ENCODE results near the gene VPS4B.

VPS4B gene

GRCh38 chr18:63433334-63433866, 11.1 kb upstream of the VPS4B start:
- H3K4me1 ChIP-seq (ENCODE audit: control extremely low read depth in 1 of 4, control insufficient read depth in 4 of 4, insufficient read depth in 4 of 4, low read length in 3 of 4), result no peaks in the 10 kb centered on the region
- WGBS (ENCODE audit: insufficient coverage), result 90% methylated on average over 2 of the region's 4 CpGs
- H3K9me3 ChIP-seq (ENCODE audit: control extremely low read depth in 1 of 5, control insufficient read depth in 4 of 5, insufficient read depth in 2 of 5, low read depth in 1 of 5, low read length in 4 of 5), result no peaks in the 10 kb centered on the region
- H3K4me3 ChIP-seq (ENCODE audit: control insufficient read depth in 1 of 7, extremely low read depth in 1 of 7, insufficient read depth in 4 of 7, low read depth in 2 of 7, low read length in 6 of 7), result no peak overlapping the region
- DNase-seq, result no peak
- peaks cover 0 to 3% (median 0%) of the 10 kb centered on the region in 5 experiments for H3K27me3 ChIP-seq (replicated peaks in 2 of 5; ENCODE audit: control insufficient read depth in 4 of 5, insufficient read depth in 5 of 5, low read length in 4 of 5)
- ChIA-PET CTCF (interaction anchor here (1.2 kb wide), 1 partner anchor 68 kb away, joined by 3 read pairs; no protein-coding TSS in a partner anchor), POLR2A (interaction anchor here (1.0 kb wide), 1 partner anchor 66 kb away, joined by 3 read pairs; no protein-coding TSS in a partner anchor)
- H3K27ac ChIP-seq (ENCODE audit: insufficient read depth in 1 of 2, low read depth in 1 of 2, low read length in 2 of 2, poor library complexity in 1 of 2, severe bottlenecking in 2 of 2), result no peak overlapping the region
- no peaks in the 10 kb centered on the region for H3K36me3 ChIP-seq (ENCODE audit: control insufficient read depth in 4 of 4, insufficient read depth in 4 of 4, low read length in 3 of 4)

- CTCF ChIA-PET, result interaction anchor here (1.2 to 1.3 kb wide), 2 partner anchors 8 to 92 kb away, joined by 3 to 4 read pairs; no protein-coding TSS in a partner anchor
- WGBS (ENCODE audit: insufficient coverage), result no CpG with 5 or more reads among the region's 1 CpG
- H3K4me3 ChIP-seq (ENCODE audit: control insufficient read depth in 1 of 7, extremely low read depth in 1 of 7, insufficient read depth in 4 of 7, low read depth in 2 of 7, low read length in 6 of 7), result no peak overlapping the region
- POLR2A ChIA-PET, result no interaction called here
- peaks cover 0 to 3% (median 0%) of the 10 kb centered on the region in 5 experiments for H3K27me3 ChIP-seq (replicated peaks in 2 of 5; ENCODE audit: control insufficient read depth in 4 of 5, insufficient read depth in 5 of 5, low read length in 4 of 5)
- H3K27ac ChIP-seq (ENCODE audit: insufficient read depth in 1 of 2, low read depth in 1 of 2, low read length in 2 of 2, poor library complexity in 1 of 2, severe bottlenecking in 2 of 2), result no peak overlapping the region
- H3K4me1 ChIP-seq (ENCODE audit: control extremely low read depth in 1 of 4, control insufficient read depth in 4 of 4, insufficient read depth in 4 of 4, low read length in 3 of 4), result no peaks in the 10 kb centered on the region
- no peaks in the 10 kb centered on the region for H3K9me3 ChIP-seq (ENCODE audit: control extremely low read depth in 1 of 5, control insufficient read depth in 4 of 5, insufficient read depth in 2 of 5, low read depth in 1 of 5, low read length in 4 of 5)
- DNase-seq, result no peak
- no peaks in the 10 kb centered on the region for H3K36me3 ChIP-seq (ENCODE audit: control insufficient read depth in 4 of 4, insufficient read depth in 4 of 4, low read length in 3 of 4)
These were observed 8.9 kb upstream of the VPS4B start for GRCh38 chr18:63431180-63431579.

- WGBS (ENCODE audit: insufficient coverage), result 87% methylated on average over 2 of the region's 2 CpGs
- no peak for DNase-seq
- ChIA-PET CTCF (interaction anchor here (1.3 kb wide), 1 partner anchor 9 kb away, joined by 4 read pairs; no protein-coding TSS in a partner anchor), POLR2A (no interaction called here)
- Histone ChIP-seq H3K9me3 (ENCODE audit: control extremely low read depth in 1 of 5, control insufficient read depth in 4 of 5, insufficient read depth in 2 of 5, low read depth in 1 of 5, low read length in 4 of 5) (no peaks in the 10 kb centered on the region), H3K4me3 (ENCODE audit: control insufficient read depth in 1 of 7, extremely low read depth in 1 of 7, insufficient read depth in 4 of 7, low read depth in 2 of 7, low read length in 6 of 7) (no peak overlapping the region), H3K27ac (ENCODE audit: insufficient read depth in 1 of 2, low read depth in 1 of 2, low read length in 2 of 2, poor library complexity in 1 of 2, severe bottlenecking in 2 of 2) (no peak overlapping the region), H3K36me3 (ENCODE audit: control insufficient read depth in 4 of 4, insufficient read depth in 4 of 4, low read length in 3 of 4) (no peaks in the 10 kb centered on the region), H3K27me3 (replicated peaks in 2 of 5; ENCODE audit: control insufficient read depth in 4 of 5, insufficient read depth in 5 of 5, low read length in 4 of 5) (peaks cover 0 to 3% (median 0%) of the 10 kb centered on the region in 5 experiments), H3K4me1 (ENCODE audit: control extremely low read depth in 1 of 4, control insufficient read depth in 4 of 4, insufficient read depth in 4 of 4, low read length in 3 of 4) (no peaks in the 10 kb centered on the region)
These were observed 8.2 kb upstream of the VPS4B start for GRCh38 chr18:63430526-63430925.

GRCh38 chr18:63427558-63427957, 5.3 kb upstream of the VPS4B start:
- H3K27me3 ChIP-seq (replicated peaks in 2 of 5; ENCODE audit: control insufficient read depth in 4 of 5, insufficient read depth in 5 of 5, low read length in 4 of 5), result peaks cover 0 to 3% (median 0%) of the 10 kb centered on the region in 5 experiments
- H3K4me1 ChIP-seq (ENCODE audit: control extremely low read depth in 1 of 4, control insufficient read depth in 4 of 4, insufficient read depth in 4 of 4, low read length in 3 of 4), result peaks cover 3 to 9% (median 7%) of the 10 kb centered on the region in 4 experiments
- ChIA-PET CTCF (interaction anchor here (1.1 to 8.4 kb wide), 2 partner anchors 11 kb away, joined by 4 to 54 read pairs; no protein-coding TSS in a partner anchor), POLR2A (interaction anchor here (1.0 kb wide), 1 partner anchor 62 kb away, joined by 3 read pairs; no protein-coding TSS in a partner anchor)
- no peak overlapping the region for H3K4me3 ChIP-seq (ENCODE audit: control insufficient read depth in 1 of 7, extremely low read depth in 1 of 7, insufficient read depth in 4 of 7, low read depth in 2 of 7, low read length in 6 of 7)
- H3K27ac ChIP-seq (ENCODE audit: insufficient read depth in 1 of 2, low read depth in 1 of 2, low read length in 2 of 2, poor library complexity in 1 of 2, severe bottlenecking in 2 of 2), result no peak overlapping the region
- no peaks in the 10 kb centered on the region for H3K9me3 ChIP-seq (ENCODE audit: control extremely low read depth in 1 of 5, control insufficient read depth in 4 of 5, insufficient read depth in 2 of 5, low read depth in 1 of 5, low read length in 4 of 5)
- 100% methylated on average over 1 of the region's 4 CpGs for WGBS (ENCODE audit: insufficient coverage)
- DNase-seq, result peak in 2 of 3 donors; percentile 22 to 39
- no peaks in the 10 kb centered on the region for H3K36me3 ChIP-seq (ENCODE audit: control insufficient read depth in 4 of 4, insufficient read depth in 4 of 4, low read length in 3 of 4)

GRCh38 chr18:63422864-63423304, 608 bp upstream of the VPS4B start:
- ChIA-PET POLR2A (interaction anchor here (0.6 to 1.2 kb wide), 4 partner anchors 19 to 783 kb away, joined by 3 to 6 read pairs (median 3); no protein-coding TSS in a partner anchor), CTCF (interaction anchor here (0.6 to 8.4 kb wide), 5 partner anchors 10 to 536 kb away, joined by 3 to 54 read pairs (median 3); no protein-coding TSS in a partner anchor)
- peak overlapping the region; percentile 68 to 100 (median 97) for H3K4me3 ChIP-seq (ENCODE audit: control insufficient read depth in 1 of 7, extremely low read depth in 1 of 7, insufficient read depth in 4 of 7, low read depth in 2 of 7, low read length in 6 of 7)
- peaks cover 0 to 12% (median 6%) of the 10 kb centered on the region in 4 experiments for H3K36me3 ChIP-seq (ENCODE audit: control insufficient read depth in 4 of 4, insufficient read depth in 4 of 4, low read length in 3 of 4)
- no peaks in the 10 kb centered on the region for H3K27me3 ChIP-seq (replicated peaks in 2 of 5; ENCODE audit: control insufficient read depth in 4 of 5, insufficient read depth in 5 of 5, low read length in 4 of 5)
- no peaks in the 10 kb centered on the region for H3K9me3 ChIP-seq (ENCODE audit: control extremely low read depth in 1 of 5, control insufficient read depth in 4 of 5, insufficient read depth in 2 of 5, low read depth in 1 of 5, low read length in 4 of 5)
- no peak for DNase-seq
- peaks cover 6 to 18% (median 14%) of the 10 kb centered on the region in 4 experiments for H3K4me1 ChIP-seq (ENCODE audit: control extremely low read depth in 1 of 4, control insufficient read depth in 4 of 4, insufficient read depth in 4 of 4, low read length in 3 of 4)
- H3K27ac ChIP-seq (ENCODE audit: insufficient read depth in 1 of 2, low read depth in 1 of 2, low read length in 2 of 2, poor library complexity in 1 of 2, severe bottlenecking in 2 of 2), result peak overlapping the region; percentile 84 to 96
- WGBS (ENCODE audit: insufficient coverage), result 0% methylated on average over 24 of the region's 26 CpGs

- H3K4me1 ChIP-seq (ENCODE audit: control extremely low read depth in 1 of 4, control insufficient read depth in 4 of 4, insufficient read depth in 4 of 4, low read length in 3 of 4), result peaks cover 6 to 18% (median 14%) of the 10 kb centered on the region in 4 experiments
- peaks cover 0 to 25% (median 14%) of the 10 kb centered on the region in 4 experiments for H3K36me3 ChIP-seq (ENCODE audit: control insufficient read depth in 4 of 4, insufficient read depth in 4 of 4, low read length in 3 of 4)
- no peaks in the 10 kb centered on the region for H3K27me3 ChIP-seq (replicated peaks in 2 of 5; ENCODE audit: control insufficient read depth in 4 of 5, insufficient read depth in 5 of 5, low read length in 4 of 5)
- peak overlapping the region; percentile 84 to 96 for H3K27ac ChIP-seq (ENCODE audit: insufficient read depth in 1 of 2, low read depth in 1 of 2, low read length in 2 of 2, poor library complexity in 1 of 2, severe bottlenecking in 2 of 2)
- peak in 2 of 3 donors; percentile 36 to 45 for DNase-seq
- ChIA-PET CTCF (interaction anchor here (1.2 to 8.4 kb wide), 4 partner anchors 8 to 23 kb away, joined by 3 to 54 read pairs (median 3); no protein-coding TSS in a partner anchor), POLR2A (interaction anchor here (1.2 kb wide), 1 partner anchor 346 kb away, joined by 6 read pairs; no protein-coding TSS in a partner anchor)
- 0% methylated on average over 2 of the region's 6 CpGs for WGBS (ENCODE audit: insufficient coverage)
- H3K4me3 ChIP-seq (ENCODE audit: control insufficient read depth in 1 of 7, extremely low read depth in 1 of 7, insufficient read depth in 4 of 7, low read depth in 2 of 7, low read length in 6 of 7), result peak overlapping the region; percentile 82 to 100 (median 97)
- no peaks in the 10 kb centered on the region for H3K9me3 ChIP-seq (ENCODE audit: control extremely low read depth in 1 of 5, control insufficient read depth in 4 of 5, insufficient read depth in 2 of 5, low read depth in 1 of 5, low read length in 4 of 5)
These were observed 762 bp downstream of the VPS4B start for GRCh38 chr18:63421514-63421913.

GRCh38 chr18:63412953-63413352, 9.3 kb downstream of the VPS4B start:
- no peaks in the 10 kb centered on the region for H3K9me3 ChIP-seq (ENCODE audit: control extremely low read depth in 1 of 5, control insufficient read depth in 4 of 5, insufficient read depth in 2 of 5, low read depth in 1 of 5, low read length in 4 of 5)
- CTCF ChIA-PET, result interaction anchor here (1.0 kb wide), 1 partner anchor 9 kb away, joined by 3 read pairs; the partner anchor contains the start of gene VPS4B
- no peaks in the 10 kb centered on the region for H3K4me1 ChIP-seq (ENCODE audit: control extremely low read depth in 1 of 4, control insufficient read depth in 4 of 4, insufficient read depth in 4 of 4, low read length in 3 of 4)
- H3K4me3 ChIP-seq (ENCODE audit: control insufficient read depth in 1 of 7, extremely low read depth in 1 of 7, insufficient read depth in 4 of 7, low read depth in 2 of 7, low read length in 6 of 7), result no peak overlapping the region
- DNase-seq, result no peak
- H3K27ac ChIP-seq (ENCODE audit: insufficient read depth in 1 of 2, low read depth in 1 of 2, low read length in 2 of 2, poor library complexity in 1 of 2, severe bottlenecking in 2 of 2), result no peak overlapping the region
- no peaks in the 10 kb centered on the region for H3K27me3 ChIP-seq (replicated peaks in 2 of 5; ENCODE audit: control insufficient read depth in 4 of 5, insufficient read depth in 5 of 5, low read length in 4 of 5)
- 100% methylated on average over 1 of the region's 4 CpGs for whole genome bisulfite sequencing (ENCODE audit: insufficient coverage)
- POLR2A ChIA-PET, result no interaction called here
- peaks cover 24 to 73% (median 47%) of the 10 kb centered on the region in 4 experiments for H3K36me3 ChIP-seq (ENCODE audit: control insufficient read depth in 4 of 4, insufficient read depth in 4 of 4, low read length in 3 of 4)

Measured in common myeloid progenitor, CD34-positive (primary cell).